GM21360 (cell line): Measurements from ENCODE around the gene WWOX.

Experiments
- ATAC-seq: cut with Tn5 transposase; IDR thresholded peaks from one replicate; pipeline ENCODE4 v1.9.1; 2021; ENCODE audit warnings: mild to moderate bottlenecking, moderate library complexity; ENCODE audit not compliant: unreplicated experiment

Gene WWOX

DNA sequence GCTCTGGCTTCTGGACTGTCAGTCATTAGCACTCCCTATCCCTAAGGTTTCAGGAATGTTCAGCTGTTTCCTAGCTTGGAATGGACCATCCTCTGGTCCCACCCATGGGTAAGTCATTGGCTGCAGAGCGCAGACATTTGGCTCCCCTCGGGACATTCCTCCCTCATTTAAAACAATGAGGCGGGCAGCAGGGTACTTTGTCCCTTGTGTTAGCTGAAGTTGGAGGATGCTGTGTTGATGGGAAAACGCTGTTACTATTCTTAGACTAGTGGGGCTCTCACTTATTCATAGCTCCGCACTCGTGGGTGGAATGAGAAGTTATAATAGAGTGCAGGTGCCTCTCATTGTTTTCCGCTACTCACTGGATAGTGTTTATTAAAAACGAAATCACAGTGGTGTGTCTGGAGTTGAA is 673.8 kb downstream of the WWOX start:
- ATAC-seq, result no peak

DNA sequence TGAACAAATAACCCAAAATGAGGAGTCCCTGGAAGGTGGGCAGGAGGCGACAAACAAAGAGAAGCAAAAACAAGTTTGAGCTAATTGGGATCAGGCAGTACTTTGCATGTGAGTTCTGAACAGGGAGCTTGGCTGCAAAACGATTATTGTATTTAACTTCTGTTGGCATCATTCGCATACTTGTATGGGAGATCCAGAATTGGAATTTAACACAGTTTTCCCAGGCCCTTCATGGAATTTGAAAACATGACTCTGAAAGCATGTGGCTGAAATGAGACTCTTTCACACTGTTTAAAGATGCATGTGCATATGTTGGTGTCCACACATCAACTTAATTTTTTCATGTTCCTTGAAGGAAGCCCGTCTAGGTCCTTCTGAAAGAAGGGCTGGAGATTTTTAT is 674.3 kb downstream of the WWOX start:
- ATAC-seq, result no peak

DNA sequence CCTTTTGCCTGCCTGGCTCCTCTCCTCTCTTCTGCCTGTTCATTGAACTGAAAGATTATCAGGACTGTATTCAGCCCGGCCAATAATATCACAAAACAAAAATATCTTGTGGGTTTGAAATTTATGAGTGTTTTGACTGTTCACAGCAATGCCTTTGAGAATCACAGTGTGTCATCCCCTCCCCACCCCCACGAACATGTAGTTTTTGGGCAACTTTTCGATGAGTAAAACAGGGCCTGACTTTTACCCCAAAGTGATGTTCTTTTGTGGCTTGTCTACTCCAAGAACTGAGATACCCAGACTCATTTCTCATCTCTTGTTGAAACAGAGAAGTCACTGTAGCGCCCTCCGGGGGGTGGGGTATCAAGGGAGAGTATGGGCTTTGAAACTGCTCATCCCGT is 675.7 kb downstream of the WWOX start:
- no peak for ATAC-seq

DNA sequence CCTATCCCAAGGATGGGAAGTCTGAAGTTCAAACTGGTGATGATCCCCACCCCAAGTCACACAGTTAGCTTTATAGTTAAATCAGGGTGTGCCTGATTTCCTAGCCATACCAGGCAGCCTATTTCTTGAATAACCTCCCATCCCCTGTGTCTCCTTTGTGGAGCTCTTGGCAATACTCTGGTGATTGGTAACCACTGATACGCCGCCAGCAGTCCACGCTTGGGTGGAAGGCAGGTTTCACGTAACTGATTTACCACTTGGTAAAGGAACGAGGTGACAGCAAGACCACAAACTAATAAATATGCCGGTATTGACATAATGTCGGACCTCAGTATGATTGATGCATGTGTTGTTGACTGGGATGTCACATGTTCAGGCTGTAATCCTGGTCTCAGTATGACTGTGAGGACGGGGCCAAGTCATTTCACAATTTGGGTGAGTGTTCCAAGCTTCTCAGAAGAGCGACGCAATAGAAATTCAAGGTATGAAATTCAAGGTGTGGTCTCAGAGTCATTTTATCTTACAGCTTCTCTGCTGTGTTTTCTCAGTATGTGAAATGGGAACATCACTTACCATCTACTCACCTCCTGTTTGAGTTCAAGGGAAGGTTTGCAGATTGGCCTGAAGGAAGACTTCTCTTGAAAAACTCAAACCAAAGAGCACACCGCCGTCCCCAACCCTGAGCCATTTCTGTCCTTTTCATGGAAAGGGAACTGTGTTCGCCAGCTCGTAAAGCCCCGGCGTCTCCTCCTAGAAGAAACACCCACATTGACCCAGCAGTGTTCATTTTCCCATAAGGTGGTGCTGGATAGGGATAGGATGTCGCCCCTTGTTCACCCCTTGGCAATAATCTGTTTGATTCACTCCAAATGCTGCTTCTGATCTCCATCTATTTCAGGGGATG is 678.9 kb downstream of the WWOX start:
- no peak for ATAC-seq

DNA sequence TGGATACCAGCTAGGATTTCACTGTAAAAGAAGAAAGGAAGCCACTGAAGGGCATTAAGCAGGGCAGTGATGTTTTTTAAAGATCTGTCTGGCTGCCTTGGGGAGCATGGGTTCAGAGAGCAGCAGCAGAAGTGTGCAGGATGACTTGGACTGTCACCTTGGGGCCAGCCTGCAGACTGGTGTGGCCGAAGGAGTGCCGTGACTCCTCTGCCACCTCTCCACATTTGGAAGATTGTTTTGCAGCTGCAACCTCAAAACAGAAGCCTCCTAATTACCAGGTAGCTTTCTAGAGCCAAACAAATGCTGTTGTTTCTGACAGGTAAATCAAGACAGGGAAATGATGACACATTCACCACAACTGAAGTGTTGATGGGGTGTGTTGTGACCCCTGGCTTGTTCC is 681.4 kb downstream of the WWOX start:
- ATAC-seq, result no peak

DNA sequence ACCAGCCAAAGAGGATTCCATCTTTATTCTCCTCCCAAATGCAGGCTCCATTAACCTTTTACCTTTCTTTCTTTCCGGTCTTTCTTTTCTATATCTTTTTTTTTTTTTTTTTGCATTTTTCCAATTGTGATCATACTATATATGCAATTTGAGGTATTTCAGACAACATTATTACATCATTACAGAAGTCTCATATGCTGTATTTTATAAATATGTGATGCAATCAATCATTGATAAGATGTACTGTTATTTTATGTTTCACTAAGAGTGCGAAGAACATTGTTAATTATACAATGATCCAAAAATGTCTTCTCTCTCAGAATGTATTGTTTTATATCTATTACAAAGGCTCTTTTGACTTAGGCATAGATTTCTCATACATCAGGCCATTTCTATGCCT is 683.1 kb downstream of the WWOX start:
- no peak for ATAC-seq

DNA sequence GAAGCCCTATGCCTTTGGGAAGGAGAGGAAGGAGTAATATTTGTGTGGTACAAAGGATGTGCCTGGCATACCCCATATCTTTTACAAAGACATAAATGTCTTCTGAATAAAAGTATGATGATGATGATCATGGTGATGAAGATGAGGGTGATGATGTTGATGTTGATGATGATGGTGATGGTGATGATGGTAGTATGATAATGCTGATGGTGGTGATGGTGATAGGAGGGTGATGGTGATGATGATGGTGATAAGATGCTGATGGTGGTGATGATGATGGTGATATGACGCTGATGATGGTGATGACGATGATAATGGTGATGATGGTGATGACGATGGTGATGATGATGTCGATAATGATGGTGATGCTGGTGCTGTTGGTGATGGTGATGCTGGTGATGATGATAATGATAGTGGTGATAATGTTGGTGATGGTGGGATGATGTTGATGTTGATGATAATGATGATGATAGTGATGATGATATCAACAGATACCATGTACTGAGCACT is 684.2 kb downstream of the WWOX start:
- no peak for ATAC-seq

DNA sequence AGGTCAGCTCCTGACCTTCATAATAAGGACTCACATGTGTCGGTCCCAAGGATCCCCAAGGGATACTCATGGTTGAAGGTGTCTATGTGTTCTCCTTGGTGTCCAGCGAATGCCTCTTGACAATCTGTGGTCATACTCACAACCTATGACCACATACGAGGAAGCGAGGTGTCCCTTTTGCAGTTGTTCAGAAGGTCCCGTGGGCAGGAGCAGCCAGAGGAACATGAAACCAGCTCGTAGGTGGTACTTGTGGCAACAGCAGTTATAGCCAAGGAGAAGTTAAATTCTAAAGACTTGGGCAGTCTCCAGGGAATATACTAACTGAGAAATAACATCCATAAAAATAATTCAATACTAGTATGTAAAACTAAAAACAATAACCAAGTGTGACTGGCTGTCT is 685.3 kb downstream of the WWOX start:
- no peak for ATAC-seq

DNA sequence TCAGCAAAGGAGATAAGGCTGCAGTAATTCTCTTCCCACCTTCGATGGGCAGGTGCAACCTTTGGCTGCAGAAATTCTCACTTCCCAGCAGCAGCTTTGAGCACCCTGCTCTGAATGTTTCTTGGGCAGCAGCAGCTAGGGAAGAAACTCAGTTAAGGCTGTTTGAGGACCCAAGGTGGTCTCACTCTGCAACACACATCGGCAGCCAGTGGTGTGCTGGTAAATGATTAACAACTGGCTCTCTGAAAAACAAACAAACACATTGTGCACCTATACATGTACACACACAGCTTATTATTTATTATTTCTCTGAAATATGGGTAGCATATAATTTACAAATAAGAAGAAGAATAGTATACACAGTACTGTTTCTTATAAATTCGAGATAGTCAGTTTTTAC is 685.8 kb downstream of the WWOX start:
- no peak for ATAC-seq

DNA sequence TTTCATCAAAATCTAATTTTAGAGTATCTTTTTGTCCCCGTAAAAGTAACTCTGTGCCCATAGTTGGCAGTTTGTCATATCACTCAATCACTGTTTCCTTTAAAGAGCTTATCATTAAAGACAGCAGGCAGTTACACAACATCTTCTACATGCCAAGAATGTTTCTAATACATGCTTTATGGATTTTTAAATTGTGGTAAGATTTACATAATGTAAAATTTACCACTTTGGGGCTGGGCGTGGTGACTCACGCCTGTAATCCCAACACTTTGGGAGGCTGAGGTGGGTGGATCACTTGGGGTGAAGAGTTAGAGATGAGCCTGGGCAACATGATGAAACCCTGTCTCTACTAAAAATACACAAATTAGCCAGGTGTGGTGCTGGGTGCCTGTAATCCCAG is 687.2 kb downstream of the WWOX start:
- no peak for ATAC-seq

DNA sequence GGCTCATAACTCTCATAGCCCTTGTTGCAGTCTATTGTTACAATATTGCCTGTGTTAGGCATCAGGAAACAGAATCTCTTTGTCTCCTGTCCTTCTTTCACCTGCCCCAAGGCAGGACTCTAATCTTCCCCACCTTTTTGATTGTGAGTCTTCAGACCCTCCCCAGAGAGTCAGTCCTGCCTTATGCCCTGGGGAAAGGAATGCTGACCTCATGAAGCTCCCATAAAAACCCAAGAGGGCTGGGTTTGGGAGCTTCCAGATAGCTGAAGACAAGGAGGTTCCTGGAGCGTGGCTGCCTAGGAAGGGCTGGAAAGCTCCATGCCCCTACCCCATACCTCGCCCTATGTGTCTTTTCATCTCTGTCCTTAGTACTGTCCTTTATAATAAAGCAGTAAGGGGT is 688.8 kb downstream of the WWOX start:
- ATAC-seq, result no peak

DNA sequence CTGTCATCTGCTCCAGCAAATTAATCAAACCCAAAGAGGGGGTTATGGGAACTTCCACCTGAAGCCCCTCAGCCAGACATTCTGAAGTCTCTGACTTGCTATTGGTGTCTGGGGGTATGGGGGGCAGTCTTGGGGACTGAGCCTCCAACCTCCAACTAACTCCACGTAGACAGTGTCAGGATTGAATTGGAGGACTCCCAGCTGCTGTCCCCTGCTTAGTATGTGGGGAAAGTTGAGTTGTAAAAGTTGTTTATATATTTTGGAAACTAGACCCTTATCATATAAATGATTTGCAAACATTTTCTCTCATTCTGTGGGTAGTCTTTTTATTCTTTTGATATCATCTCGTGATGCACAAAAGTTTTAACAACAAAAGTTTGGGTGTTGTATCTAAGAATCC is 689.2 kb downstream of the WWOX start:
- ATAC-seq, result no peak

DNA sequence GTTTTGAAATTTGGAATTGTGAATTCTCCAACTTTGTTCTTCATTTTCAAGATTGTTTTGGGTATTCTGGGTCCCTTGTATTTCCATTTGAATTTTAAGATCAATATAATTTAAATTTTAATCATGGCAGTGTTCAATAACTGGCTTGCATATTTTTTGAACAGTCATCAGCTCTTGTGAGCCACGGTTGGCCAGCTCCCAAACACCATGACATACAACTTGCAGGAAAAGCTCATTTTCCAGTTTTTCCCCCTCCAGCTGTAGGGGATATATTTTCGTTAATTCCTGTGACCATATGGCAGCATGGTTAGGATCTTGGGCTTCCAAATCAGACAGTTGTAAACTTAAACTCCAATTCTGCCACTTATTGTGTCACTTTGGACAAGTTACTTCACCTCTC is 690.1 kb downstream of the WWOX start:
- no peak for ATAC-seq

DNA sequence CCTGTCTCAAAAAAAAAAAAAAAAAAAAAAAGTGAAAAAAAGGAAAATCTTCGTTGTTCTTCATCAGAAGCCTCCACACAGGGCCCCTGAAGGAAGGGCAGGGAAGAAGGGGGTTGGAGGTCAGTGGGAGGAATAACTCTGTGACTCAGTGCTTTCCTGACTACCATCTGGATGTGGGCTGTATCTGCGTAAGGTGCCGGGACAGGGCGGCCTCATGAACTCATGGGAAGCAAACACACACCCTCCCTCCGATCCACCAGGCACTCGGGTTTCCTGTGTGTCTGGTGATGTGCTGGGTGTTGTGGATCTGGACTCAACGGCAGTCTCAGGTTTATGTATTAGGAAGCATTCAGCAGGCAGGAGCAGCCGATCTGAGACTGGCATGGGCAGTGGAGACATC is 691.6 kb downstream of the WWOX start:
- ATAC-seq, result no peak

DNA sequence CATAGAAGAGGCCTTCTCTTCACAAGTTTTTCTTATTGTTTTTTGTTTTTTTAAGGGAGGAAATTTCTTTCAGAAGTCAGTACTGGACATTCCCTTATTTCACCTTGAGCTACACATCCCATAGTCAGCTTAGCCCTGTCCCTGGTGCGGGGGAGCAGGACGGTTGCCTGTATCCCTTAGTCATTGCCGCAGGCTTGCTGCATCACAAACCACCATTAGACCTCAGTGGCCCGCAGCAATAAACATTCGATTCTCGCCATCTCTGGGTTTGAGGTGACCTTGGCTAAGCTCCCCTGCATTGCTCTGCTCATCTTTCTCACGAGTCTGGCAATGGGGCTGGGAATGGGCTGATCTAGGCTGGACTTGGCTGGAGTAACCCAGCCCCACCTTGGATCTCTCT is 692.5 kb downstream of the WWOX start:
- ATAC-seq, result no peak

DNA sequence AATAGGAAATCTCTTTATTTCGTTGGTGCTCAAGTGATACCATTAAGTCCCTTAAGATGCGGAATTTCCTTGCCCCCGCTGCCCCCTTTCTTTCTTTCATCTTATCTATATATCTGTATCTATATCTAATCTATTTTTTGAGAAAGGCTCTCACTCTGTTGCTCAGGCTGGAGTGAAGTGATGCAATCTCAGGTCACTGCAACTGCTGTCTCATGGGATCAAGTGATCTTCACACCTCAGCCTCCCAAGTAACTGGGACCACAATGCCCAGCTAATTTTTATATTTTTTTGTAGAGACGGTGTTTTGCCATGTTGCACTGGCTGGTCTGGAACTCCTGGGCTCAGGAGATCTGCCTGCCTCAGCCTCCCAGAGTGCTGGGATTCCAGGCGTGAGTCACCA is 693.5 kb downstream of the WWOX start:
- ATAC-seq, result no peak

DNA sequence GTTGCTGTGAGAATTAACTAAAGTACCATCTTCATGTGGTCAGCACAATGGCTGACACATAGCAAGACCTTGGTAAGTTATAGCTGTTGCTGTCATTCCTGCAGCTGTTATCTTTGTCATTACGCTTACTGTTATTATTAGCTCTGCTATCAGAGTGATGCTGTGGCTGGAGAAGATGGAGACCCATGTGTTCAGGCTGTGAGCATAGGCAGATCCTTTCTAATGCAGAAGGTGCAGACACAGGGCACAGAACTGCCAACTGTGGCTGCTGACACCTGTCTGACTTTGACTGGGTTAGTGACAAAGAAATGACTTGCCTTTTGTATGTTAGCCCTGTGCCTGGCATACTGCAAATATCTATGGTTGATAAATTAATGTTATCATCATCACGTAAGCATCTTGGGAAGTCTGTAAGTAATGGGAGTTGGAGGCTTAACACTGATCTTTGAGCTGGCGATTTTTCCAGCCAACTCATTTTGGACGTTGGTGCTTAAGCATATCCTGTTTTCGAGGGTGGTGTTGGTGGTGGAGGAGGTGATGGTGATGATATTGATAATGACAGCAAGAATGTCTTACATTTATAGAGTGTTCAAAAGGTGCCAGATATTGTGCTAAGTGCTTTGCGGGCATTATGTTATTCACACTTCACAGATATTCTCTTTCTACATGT is 695.3 kb downstream of the WWOX start:
- no peak for ATAC-seq

DNA sequence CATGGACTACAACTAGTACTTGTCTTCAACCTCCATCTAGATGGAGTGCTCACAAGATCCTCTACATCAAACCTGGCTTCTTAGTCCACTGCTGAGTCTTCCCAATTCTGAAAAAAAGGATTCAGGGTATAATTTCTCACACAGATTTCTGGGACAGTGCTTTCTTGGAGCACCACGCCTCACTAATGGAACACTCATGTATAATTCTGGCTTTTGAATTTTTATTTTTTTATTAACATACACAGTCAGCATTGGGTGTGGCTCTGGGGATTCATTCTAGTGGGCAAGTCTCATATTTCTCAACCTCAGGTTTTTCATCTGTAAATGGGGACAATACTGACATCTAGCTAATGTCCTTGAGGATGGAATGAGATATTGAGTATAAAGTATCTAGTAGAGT is 696.0 kb downstream of the WWOX start:
- ATAC-seq, result no peak

DNA sequence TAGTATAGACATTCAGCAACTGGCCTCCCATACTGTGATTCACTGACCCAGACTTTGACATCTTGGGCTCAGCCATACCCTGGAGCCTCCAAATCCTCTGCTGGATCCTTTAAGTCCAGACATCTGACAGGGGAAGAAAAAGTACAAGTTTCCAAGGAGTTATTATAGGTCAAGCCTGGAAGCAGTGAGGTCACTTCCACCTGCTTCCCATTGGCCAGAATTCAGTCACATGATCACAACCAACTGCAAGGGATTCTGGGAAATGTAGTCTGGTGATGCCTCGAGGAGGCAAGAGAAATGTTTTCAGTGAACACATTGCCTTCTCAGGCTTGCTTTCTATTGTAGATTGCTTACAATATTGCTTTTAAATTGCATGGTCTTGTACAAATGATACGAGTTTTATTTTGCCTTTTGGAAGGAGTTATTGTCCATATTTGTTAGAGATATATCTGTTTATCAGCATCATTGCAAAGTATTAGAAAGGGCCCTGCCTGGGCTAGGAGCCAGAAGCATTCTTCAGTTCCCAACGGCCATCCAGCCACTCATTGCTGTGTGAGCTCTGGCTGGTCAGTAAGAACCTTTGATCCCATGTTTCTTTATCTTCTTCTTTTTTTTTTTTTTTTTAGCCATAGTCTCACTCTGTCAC is 696.9 kb downstream of the WWOX start:
- peak; percentile 63 for ATAC-seq

DNA sequence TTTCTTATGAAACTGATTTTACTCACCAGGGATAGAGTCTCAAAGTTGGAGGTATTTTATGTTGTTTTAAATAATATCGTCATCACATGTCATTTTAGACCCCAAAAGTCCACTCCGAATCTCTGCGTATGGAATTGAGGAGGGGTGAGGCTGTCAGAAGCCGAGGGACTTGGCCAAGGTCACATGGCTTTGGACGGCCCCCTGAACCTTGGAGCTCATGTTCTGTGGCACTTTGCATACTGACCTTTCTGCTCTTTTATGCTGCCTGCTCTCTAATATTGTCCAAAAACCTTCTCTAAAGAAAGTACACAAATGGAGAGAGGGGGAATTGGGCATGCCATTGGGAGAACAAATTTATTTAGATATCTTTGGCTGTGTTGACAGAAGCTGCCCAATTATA is 700.0 kb downstream of the WWOX start:
- no peak for ATAC-seq

DNA sequence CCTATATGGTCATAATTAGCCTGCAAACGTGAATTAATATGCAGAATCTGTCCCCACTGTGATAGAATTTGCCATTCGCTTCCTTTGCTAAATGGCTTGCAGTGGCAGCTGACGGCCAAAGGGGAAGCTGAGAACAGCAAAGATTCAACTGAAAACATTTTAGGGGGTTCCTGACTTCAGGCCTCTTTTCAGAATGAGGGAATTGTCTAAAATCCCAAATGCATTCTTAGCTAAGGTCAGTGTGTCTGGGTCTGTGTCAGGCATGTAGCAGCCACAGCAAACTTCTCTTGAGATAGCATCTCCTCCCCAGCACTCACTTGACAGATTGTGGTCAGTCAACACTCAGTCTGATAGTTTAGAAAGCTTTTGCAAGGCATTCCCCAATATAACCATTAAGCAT is 701.1 kb downstream of the WWOX start:
- ATAC-seq, result no peak
